GM10248 (cell line): ENCODE results near the gene CARD11.

ENCODE experiments used
- CTCF ChIA-PET: fragments of 300-600 bp; sonication (Branson Sonifier 250); formaldehyde crosslinking; extraction: SDS; loops from one replicate; lab custom pipeline; 2021; ENCODE audit warnings: antibody characterized with exemption; lab: Yijun Ruan, JAX
- POLR2A ChIA-PET: fragments of 350-650 bp; sonication (Branson Sonifier 250); formaldehyde crosslinking; extraction: SDS; loops from one replicate; lab custom pipeline; 2020; ENCODE audit warnings: antibody characterized with exemption; lab: Yijun Ruan, JAX
- DNase-seq: peaks from one replicate; pipeline ENCODE4 v3.0.0; 2012; ENCODE audit errors: extremely low spot score
- TF ChIP-seq, protein P1 (sequence below): IDR thresholded peaks from 2 replicates; pipeline ENCODE4 v1.5.1; 2012; ENCODE audit warnings: mild to moderate bottlenecking, low read depth; ENCODE audit errors: extremely low read depth, missing control alignments, control extremely low read depth

The CARD11 gene

DNA sequence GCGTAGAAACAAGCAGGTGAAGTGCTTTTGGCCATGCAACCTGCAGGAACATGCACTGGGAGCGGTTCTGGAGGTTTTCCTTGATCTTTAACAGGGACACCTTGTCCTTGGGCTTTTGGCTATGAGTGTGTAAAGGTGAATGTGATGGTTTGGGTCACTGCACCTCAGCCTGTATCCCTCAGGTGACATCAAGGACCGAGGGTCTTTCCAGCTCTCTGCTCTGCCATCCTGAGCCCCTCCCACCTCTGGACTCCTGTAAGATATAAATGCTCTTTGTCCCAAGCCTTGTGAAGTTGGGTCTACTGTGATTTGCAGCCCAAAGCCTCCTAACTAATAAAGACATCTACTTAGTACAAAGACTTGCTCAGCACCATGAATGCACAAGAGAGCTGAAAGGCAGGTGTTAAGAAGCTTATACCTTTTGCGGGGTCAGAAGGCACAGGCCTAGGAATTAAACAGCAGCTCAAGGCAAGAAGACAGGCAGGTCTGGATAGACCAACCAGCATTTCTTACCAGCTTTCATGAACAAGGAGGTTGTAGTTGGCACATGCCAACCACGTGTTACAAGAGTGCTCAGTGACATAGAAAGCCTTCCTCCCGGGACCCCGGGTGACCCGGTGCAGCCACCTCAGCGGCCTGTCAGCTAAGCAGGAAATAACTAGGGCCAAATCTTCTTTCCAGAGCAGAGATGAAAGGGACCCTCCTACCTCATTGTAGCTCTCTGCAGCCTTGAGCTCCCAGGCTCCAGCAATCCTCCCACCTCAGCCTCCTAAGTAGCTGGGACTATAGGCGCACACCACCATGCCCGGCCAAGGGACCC is 89.9 kb downstream of the CARD11 start:
- TF ChIP-seq, protein P1, sequence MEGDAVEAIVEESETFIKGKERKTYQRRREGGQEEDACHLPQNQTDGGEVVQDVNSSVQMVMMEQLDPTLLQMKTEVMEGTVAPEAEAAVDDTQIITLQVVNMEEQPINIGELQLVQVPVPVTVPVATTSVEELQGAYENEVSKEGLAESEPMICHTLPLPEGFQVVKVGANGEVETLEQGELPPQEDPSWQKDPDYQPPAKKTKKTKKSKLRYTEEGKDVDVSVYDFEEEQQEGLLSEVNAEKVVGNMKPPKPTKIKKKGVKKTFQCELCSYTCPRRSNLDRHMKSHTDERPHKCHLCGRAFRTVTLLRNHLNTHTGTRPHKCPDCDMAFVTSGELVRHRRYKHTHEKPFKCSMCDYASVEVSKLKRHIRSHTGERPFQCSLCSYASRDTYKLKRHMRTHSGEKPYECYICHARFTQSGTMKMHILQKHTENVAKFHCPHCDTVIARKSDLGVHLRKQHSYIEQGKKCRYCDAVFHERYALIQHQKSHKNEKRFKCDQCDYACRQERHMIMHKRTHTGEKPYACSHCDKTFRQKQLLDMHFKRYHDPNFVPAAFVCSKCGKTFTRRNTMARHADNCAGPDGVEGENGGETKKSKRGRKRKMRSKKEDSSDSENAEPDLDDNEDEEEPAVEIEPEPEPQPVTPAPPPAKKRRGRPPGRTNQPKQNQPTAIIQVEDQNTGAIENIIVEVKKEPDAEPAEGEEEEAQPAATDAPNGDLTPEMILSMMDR = no peak
- DNase-seq = no peak
- ChIA-PET CTCF (interaction anchor here (1.0 to 1.7 kb wide), 2 partner anchors 13 to 25 kb away, joined by 3 to 4 read pairs; no protein-coding TSS in a partner anchor), POLR2A (no interaction called here)

DNA sequence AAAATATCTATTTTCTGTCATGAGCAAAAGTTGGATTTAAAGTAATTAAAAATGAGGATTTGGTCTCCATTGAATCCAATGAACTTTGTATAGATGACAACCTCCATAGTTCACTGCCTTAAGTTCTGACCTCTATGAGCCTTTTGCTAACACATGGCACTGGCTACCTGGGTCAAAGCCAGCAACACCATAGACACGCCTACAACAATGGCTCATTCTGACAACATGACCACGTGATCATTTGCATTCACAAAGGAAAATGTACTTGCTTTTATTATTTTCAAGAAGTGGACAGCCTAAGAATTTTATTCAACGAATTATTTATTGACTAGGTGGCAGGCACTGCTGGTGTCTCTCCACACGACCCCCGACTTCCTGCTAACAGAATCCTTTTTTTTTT is 90.6 kb downstream of the CARD11 start:
- ChIA-PET POLR2A (no interaction called here), CTCF (interaction anchor here (1.0 kb wide), 1 partner anchor 25 kb away, joined by 3 read pairs; no protein-coding TSS in a partner anchor)
- DNase-seq = no peak
- TF ChIP-seq, protein P1 = no peak

DNA sequence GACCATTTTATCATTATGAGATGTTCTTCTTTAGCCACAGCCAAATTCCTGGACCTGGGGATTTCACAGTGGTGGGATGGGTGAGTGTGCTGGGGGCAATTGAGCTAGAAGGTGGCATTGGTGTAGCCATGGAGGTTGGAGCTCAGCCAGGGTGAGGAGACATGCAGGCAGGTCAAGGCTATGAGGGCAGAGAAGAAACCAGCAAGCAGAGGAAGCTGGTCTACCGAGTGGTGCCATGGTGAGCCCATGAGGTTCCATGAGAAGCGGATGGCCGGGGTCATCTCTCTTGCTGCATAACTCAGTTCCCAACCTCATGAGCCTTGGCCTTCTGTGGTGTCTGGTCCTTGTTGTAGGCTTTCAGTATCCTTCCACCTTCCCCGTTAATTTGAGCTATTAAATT is 91.4 kb downstream of the CARD11 start:
- TF ChIP-seq, protein P1 = no peak
- ChIA-PET CTCF (interaction anchor here (0.8 kb wide), 2 partner anchors 15 to 21 kb away, joined by 3 to 5 read pairs; no protein-coding TSS in a partner anchor), POLR2A (no interaction called here)
- DNase-seq = no peak

DNA sequence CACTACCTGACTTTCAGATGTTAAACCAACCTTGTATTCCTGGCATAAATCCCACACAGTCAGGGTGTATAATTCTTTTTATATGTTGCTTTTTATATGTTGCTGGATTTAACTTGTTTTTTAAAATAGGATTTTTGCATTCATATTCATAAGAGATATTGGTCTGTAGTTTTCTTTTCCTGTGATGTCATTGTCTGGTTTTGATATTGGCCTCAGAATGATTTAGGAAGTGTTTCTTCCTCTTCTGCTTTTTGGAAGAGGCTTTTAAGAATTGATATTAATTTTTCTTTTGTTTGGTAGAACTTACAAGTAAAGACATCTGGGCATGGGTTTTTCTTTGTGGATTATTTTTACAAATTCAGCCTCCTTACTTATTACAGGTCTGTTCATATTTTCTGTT is 93.1 kb downstream of the CARD11 start:
- DNase-seq = no peak
- CTCF ChIA-PET = no interaction called here
- TF ChIP-seq, protein P1 = no peak
- POLR2A ChIA-PET = no interaction called here

DNA sequence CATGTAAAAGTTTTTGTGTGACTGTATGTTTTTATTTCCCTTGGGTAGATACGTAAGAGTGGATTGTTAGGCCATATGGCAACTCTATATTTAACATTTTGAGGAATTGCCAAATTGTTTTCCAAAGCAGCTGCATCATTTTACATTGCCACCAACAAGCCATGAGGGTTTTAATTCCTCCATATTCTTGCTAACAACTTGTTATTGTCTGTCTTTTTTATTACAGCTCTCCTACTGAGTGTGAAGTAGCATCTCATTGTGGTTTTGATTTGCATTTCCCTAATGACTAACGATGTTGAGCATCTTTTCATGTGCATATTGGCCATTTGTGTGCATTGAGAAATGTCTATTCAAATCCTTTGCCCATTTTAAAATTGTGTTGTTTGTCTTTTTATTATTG is 94.9 kb downstream of the CARD11 start:
- DNase-seq = no peak
- ChIA-PET CTCF (interaction anchor here (1.4 kb wide), 2 partner anchors 18 to 49 kb away, joined by 3 to 4 read pairs; no protein-coding TSS in a partner anchor), POLR2A (no interaction called here)
- TF ChIP-seq, protein P1 = no peak

DNA sequence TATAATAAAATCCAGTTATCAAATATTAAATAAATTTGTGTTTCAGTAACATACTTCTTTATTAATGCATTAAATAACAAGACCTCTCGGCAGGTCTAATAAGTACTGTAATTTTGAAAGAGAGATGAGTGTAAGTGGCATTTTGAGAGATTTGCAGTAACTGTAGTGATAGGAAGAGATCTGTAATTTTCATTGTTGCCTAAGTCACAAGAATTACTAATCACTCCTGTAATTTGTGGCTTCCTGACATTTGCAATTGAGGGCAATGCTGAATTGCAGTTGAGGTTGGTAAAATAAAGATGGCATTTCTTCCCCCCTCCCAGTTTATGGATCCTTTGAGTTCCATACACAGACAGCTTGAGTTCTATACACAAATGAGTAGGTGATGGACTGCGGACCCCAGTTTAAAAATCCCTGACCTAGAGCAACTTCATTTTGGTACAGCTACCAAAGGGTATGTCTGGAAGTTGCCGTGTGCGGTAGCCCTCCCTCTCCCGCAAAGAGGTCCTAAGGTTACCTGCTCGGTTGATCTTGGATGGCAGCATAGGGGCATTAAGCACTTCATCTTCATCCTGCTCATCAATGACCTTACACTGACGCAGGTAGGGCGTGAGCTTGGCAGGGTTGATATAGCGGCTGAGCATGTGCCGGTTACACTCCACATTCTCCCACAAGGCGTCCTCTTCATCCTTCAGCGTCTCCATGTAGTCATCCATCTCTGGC is 96.4 kb downstream of the CARD11 start:
- TF ChIP-seq, protein P1 = no peak
- DNase-seq = no peak
- POLR2A ChIA-PET = no interaction called here
- CTCF ChIA-PET = interaction anchor here (1.4 kb wide), 2 partner anchors 20 to 50 kb away, joined by 3 to 4 read pairs; no protein-coding TSS in a partner anchor
